H9 (cell line): ENCODE data around the gene CCNB1IP1. TPM values are rescaled to one million over a fixed set of nuclear protein-coding genes. Genes with fewer than 3 reads are reported as not detected.

Experiments used
- DNase-seq: peaks from one replicate; pipeline ENCODE4 v3.0.0-alpha.2; 2017
- H2AFZ ChIP-seq: one replicate; pipeline ENCODE4 v1.6.1; 2013; ENCODE audit warnings: mild to moderate bottlenecking, low read length, control low read depth, moderate library complexity
- H2AK5ac ChIP-seq: 2 replicates; pipeline ENCODE4 v1.6.1; 2013; ENCODE audit warnings: low read length, control low read depth, mixed read lengths; ENCODE audit not compliant: insufficient read length
- H2BK120ac ChIP-seq: one replicate; pipeline ENCODE4 v1.6.1; 2013; ENCODE audit warnings: low read depth, mild to moderate bottlenecking, low read length, control low read depth, inconsistent platforms; ENCODE audit not compliant: poor library complexity, severe bottlenecking
- H2BK12ac ChIP-seq: 2 replicates; pipeline ENCODE4 v1.6.1; 2013; ENCODE audit warnings: low read length, control low read depth, mixed read lengths, low read depth; ENCODE audit not compliant: insufficient read length
- H2BK15ac ChIP-seq: 2 replicates; pipeline ENCODE4 v1.6.1; 2013; ENCODE audit warnings: low read depth, low read length, control low read depth
- H2BK20ac ChIP-seq: one replicate; pipeline ENCODE4 v1.6.1; 2013; ENCODE audit warnings: low read depth, mild to moderate bottlenecking, low read length, control low read depth, inconsistent platforms; ENCODE audit not compliant: poor library complexity, severe bottlenecking
- H2BK5ac ChIP-seq: 2 replicates; pipeline ENCODE4 v1.6.1; 2013; ENCODE audit warnings: low read length, control low read depth, mixed read lengths; ENCODE audit not compliant: insufficient read length
- H3K14ac ChIP-seq: 2 replicates; pipeline ENCODE4 v1.6.1; 2013; ENCODE audit warnings: low read length, control low read depth; ENCODE audit not compliant: insufficient read depth
- H3K18ac ChIP-seq: 2 replicates; pipeline ENCODE4 v1.6.1; 2013; ENCODE audit warnings: low read depth, mild to moderate bottlenecking, mixed read lengths, low read length, control low read depth; ENCODE audit not compliant: insufficient read length
- H3K23ac ChIP-seq: 2 replicates; pipeline ENCODE4 v1.6.1; 2013; ENCODE audit warnings: low read length, control low read depth, mixed read lengths, low read depth; ENCODE audit not compliant: insufficient read length
- H3K23me2 ChIP-seq: 2 replicates; pipeline ENCODE4 v1.6.1; 2013; ENCODE audit warnings: low read depth, mild to moderate bottlenecking, mixed read lengths, low read length, control low read depth; ENCODE audit not compliant: insufficient read length, poor library complexity, severe bottlenecking
- H3K27ac ChIP-seq: 2 replicates; pipeline ENCODE4 v1.5.1; 2013; ENCODE audit warnings: low read length, control low read depth, mixed read lengths, low read depth; ENCODE audit not compliant: insufficient read length
- H3K27me3 ChIP-seq: 2 replicates; pipeline ENCODE4 v1.6.1; 2013; ENCODE audit warnings: low read length, control low read depth, inconsistent platforms; ENCODE audit not compliant: insufficient read depth
- H3K4ac ChIP-seq: 2 replicates; pipeline ENCODE4 v1.6.1; 2013; ENCODE audit warnings: low read depth, mild to moderate bottlenecking, control low read depth, inconsistent platforms, low read length, moderate library complexity
- H3K4me1 ChIP-seq: 2 replicates; pipeline ENCODE4 v1.6.1; 2013; ENCODE audit warnings: low read length, control low read depth, inconsistent platforms; ENCODE audit not compliant: insufficient read depth
- H3K4me2 ChIP-seq: 2 replicates; pipeline ENCODE4 v1.6.1; 2013; ENCODE audit warnings: low read length, control low read depth, mixed read lengths; ENCODE audit not compliant: insufficient read length, insufficient read depth
- H3K56ac ChIP-seq: 2 replicates; pipeline ENCODE4 v1.6.1; 2013; ENCODE audit warnings: low read depth, mild to moderate bottlenecking, mixed read lengths, low read length, control low read depth; ENCODE audit not compliant: insufficient read length
- H3K79me1 ChIP-seq: 2 replicates; pipeline ENCODE4 v1.6.1; 2013; ENCODE audit warnings: low read depth, mild to moderate bottlenecking, moderate library complexity, low read length, control low read depth, inconsistent platforms; ENCODE audit not compliant: insufficient read depth, poor library complexity, severe bottlenecking
- H3K79me2 ChIP-seq: 2 replicates; pipeline ENCODE4 v1.6.1; 2013; ENCODE audit warnings: low read length, control low read depth, inconsistent platforms; ENCODE audit not compliant: insufficient read depth
- H3K9ac ChIP-seq: 2 replicates; pipeline ENCODE4 v1.6.1; 2013; ENCODE audit warnings: low read length, control low read depth, mixed read lengths; ENCODE audit not compliant: insufficient read length; ENCODE audit errors: extremely low read depth
- H3K9me3 ChIP-seq: one replicate; pipeline ENCODE4 v1.6.1; 2013; ENCODE audit warnings: low read depth, low read length, inconsistent platforms; ENCODE audit not compliant: control insufficient read depth
- H3T11ph ChIP-seq: one replicate; pipeline ENCODE4 v1.6.1; 2013; ENCODE audit warnings: mild to moderate bottlenecking, low read length, control low read depth, inconsistent platforms
- H4K20me1 ChIP-seq: one replicate; pipeline ENCODE4 v1.6.1; 2013; ENCODE audit not compliant: control insufficient read depth, insufficient read length, insufficient read depth
- H4K5ac ChIP-seq: 2 replicates; pipeline ENCODE4 v1.6.1; 2013; ENCODE audit warnings: low read depth, mild to moderate bottlenecking, mixed read lengths, low read length, control low read depth; ENCODE audit not compliant: insufficient read length
- H4K8ac ChIP-seq: replicated peaks from 2 replicates; pipeline ENCODE4 v1.6.1; 2013; ENCODE audit warnings: low read length, control low read depth, mixed read lengths, low read depth; ENCODE audit not compliant: insufficient read length
- H4K91ac ChIP-seq: 2 replicates; pipeline ENCODE4 v1.6.1; 2013; ENCODE audit warnings: low read depth, mild to moderate bottlenecking, moderate library complexity, mixed read lengths, low read length, control low read depth; ENCODE audit not compliant: insufficient read length
- H3K27ac Mint-ChIP-seq, 3 experiments: 2 replicates in 2 of 3; 3 replicates in 1 of 3; pipeline ENCODE4 v1.8.0; 2020 to 2021; ENCODE audit warnings: mixed read lengths in 3 of 3, mild to moderate bottlenecking in 1 of 3, moderate library complexity in 1 of 3
- H3K27me3 Mint-ChIP-seq: 2 replicates; pipeline ENCODE4 v1.8.0; 2021; ENCODE audit warnings: low read depth, mild to moderate bottlenecking, moderate library complexity, mixed read lengths
- H3K36me3 Mint-ChIP-seq, 3 experiments: 2 replicates in 2 of 3; 3 replicates in 1 of 3; pipeline ENCODE4 v1.8.0; 2020 to 2021; ENCODE audit warnings: low read depth in 3 of 3, mixed read lengths in 3 of 3; ENCODE audit not compliant: insufficient read depth in 1 of 3
- H3K4me1 Mint-ChIP-seq, 2 experiments: 2 replicates each; pipeline ENCODE4 v1.8.0; 2020; ENCODE audit warnings: mixed read lengths in 2 of 2
- H3K4me3 Mint-ChIP-seq, 2 experiments: 2 replicates in 1 of 2; 3 replicates in 1 of 2; pipeline ENCODE4 v1.8.0; 2020 to 2021; ENCODE audit warnings: mild to moderate bottlenecking in 2 of 2, mixed read lengths in 2 of 2, moderate library complexity in 1 of 2
- H3K9me3 Mint-ChIP-seq, 2 experiments: 2 replicates in 1 of 2; 3 replicates in 1 of 2; pipeline ENCODE4 v1.8.0; 2020; ENCODE audit warnings: mild to moderate bottlenecking in 2 of 2, mixed read lengths in 2 of 2, moderate library complexity in 1 of 2
- CTCF ChIP-seq: fragments of 200-600 bp; sonication (generic); conservative IDR thresholded peaks from 3 replicates; pipeline ENCODE4 v1.8.0; 2021; ENCODE audit warnings: antibody characterized with exemption, mild to moderate bottlenecking
- WGBS: extraction: QIAGEN DNeasy Blood & Tissue Kit; methylation state at CpG from one replicate; pipeline ENCODE4 v1.1.7; 2013; ENCODE audit warnings: missing lambda C conversion rate, low lambda C conversion rate, mixed read lengths; ENCODE audit not compliant: insufficient read length; ENCODE audit errors: extremely low coverage; 5-methylcytosine and 5-hydroxymethylcytosine counted together
- total RNA-seq: library from RNA; stranded (reverse); gene quantifications from 2 replicates; pipeline ENCODE4 v1.2.1, GENCODE V29; 2021

CCNB1IP1 gene
- total RNA-seq, 1 experiment from 2014 or later, result 165 TPM

GRCh38 chr14:20306079-20306423 lies 27.0 kb downstream of the CCNB1IP1 start:
- H2AFZ ChIP-seq, result no peak overlapping the region
- H2BK15ac ChIP-seq, result no peak overlapping the region
- DNase-seq, result no peak
- H3K27ac Mint-ChIP-seq, result no peak overlapping the region
- peaks cover 8% of the 10 kb centered on the region in 2 experiments; a peak in 3 of 4 replicates for H3K4me1 Mint-ChIP-seq
- H3K4me1 ChIP-seq, result no peaks in the 10 kb centered on the region
- H3K18ac ChIP-seq, result no peak overlapping the region
- H3K14ac ChIP-seq, result no peak overlapping the region
- H3K27me3 Mint-ChIP-seq, result no peaks in the 10 kb centered on the region
- no peak overlapping the region for H4K8ac ChIP-seq
- TF ChIP-seq CTCF, result peak; percentile 5; the same call in 1 of the 3 replicates
- H3K9me3 Mint-ChIP-seq, result peaks cover 3 to 5% of the 10 kb centered on the region in 2 experiments; a peak in 4 of 5 replicates
- no peaks in the 10 kb centered on the region for H4K20me1 ChIP-seq
- no peaks in the 10 kb centered on the region for H3K79me1 ChIP-seq
- no peak overlapping the region for H2BK5ac ChIP-seq
- no peak overlapping the region for H3K56ac ChIP-seq
- no peak overlapping the region for H2BK20ac ChIP-seq
- no peak overlapping the region for H4K91ac ChIP-seq
- H4K5ac ChIP-seq, result no peak overlapping the region
- no peak overlapping the region for H2BK12ac ChIP-seq
- no peak overlapping the region for H2BK120ac ChIP-seq
- H3K4me3 Mint-ChIP-seq, result peak overlapping the region; percentile 85 to 97
- no peaks in the 10 kb centered on the region for H3K27me3 ChIP-seq
- H3K27ac ChIP-seq, result no peak overlapping the region
- no peak overlapping the region for H3K23ac ChIP-seq
- peaks cover 5% of the 10 kb centered on the region for H3K23me2 ChIP-seq
- no CpG with 5 or more reads among the region's 1 CpG for WGBS
- H3T11ph ChIP-seq, result no peak overlapping the region
- H3K36me3 Mint-ChIP-seq, result peaks cover 5 to 11% (median 10%) of the 10 kb centered on the region in 3 experiments; a peak in 6 of 7 replicates
- H3K79me2 ChIP-seq, result no peaks in the 10 kb centered on the region
- H3K4ac ChIP-seq, result no peak overlapping the region
- no peak overlapping the region for H2AK5ac ChIP-seq
- no peak overlapping the region for H3K9ac ChIP-seq
- no peak overlapping the region for H3K4me2 ChIP-seq
- H3K9me3 ChIP-seq, result no peaks in the 10 kb centered on the region
